RWPE1 (cell line): Measurements from ENCODE around the gene AP4S1.
"Not testable (repeated sequence)": the region's sequence is repeated elsewhere in the genome, so short reads cannot be mapped to it uniquely, and the experiment has no call there.

ENCODE experiments used
- CTCF ChIA-PET: fragments of 350-600 bp; sonication (Branson Sonifier 250); formaldehyde crosslinking; extraction: SDS; loops from one replicate; lab custom pipeline; 2021; lab: Yijun Ruan, JAX
- POLR2A ChIA-PET: fragments of 400-600 bp; formaldehyde crosslinking; extraction: SDS; loops from one replicate; lab custom pipeline; 2020; ENCODE audit warnings: antibody characterized with exemption; ENCODE audit not compliant: low non-redundant PET; lab: Yijun Ruan, JAX
- DNase-seq: peaks from one replicate; pipeline ENCODE4 v3.0.0; 2012; ENCODE audit warnings: low spot score
- H3K27ac ChIP-seq: fragments of 450-650 bp; 2 replicates; pipeline ENCODE4 v1.5.1; 2017
- CTCF ChIP-seq: fragments of 450-650 bp; conservative IDR thresholded peaks from 2 replicates; pipeline ENCODE4 v1.5.1; 2017; ENCODE audit warnings: low read depth, mild to moderate bottlenecking

The AP4S1 gene

GRCh38 chr14:31059152-31059924 is 33.9 kb downstream of the AP4S1 start:
- ChIA-PET POLR2A (interaction anchor here (1.2 kb wide), 1 partner anchor 33 kb away, joined by 7 read pairs; the partner anchor contains the start of gene STRN3), CTCF (interaction anchor here (0.5 to 0.7 kb wide), 2 partner anchors 39 to 79 kb away, joined by 3 read pairs; no protein-coding TSS in a partner anchor)
- TF ChIP-seq CTCF, result no peak
- H3K27ac ChIP-seq, result no peak overlapping the region
- peak; percentile 49 for DNase-seq

GRCh38 chr14:31060253-31060875 is 34.9 kb downstream of the AP4S1 start:
- ChIA-PET POLR2A (interaction anchor here (1.2 kb wide), 1 partner anchor 34 kb away, joined by 7 read pairs; the partner anchor contains the start of gene STRN3), CTCF (interaction anchor here (0.5 kb wide), 1 partner anchor 80 kb away, joined by 3 read pairs; no protein-coding TSS in a partner anchor)
- DNase-seq, result no peak

GRCh38 chr14:31062908-31063307 is 37.5 kb downstream of the AP4S1 start:
- DNase-seq, POLR2A ChIA-PET, H3K27ac ChIP-seq: not testable (repeated sequence)
- CTCF ChIA-PET, result interaction anchor here (0.6 kb wide), 1 partner anchor 55 kb away, joined by 4 read pairs; no protein-coding TSS in a partner anchor

More at GRCh38 chr14:31060253-31060875, 34.9 kb downstream of the AP4S1 start:
- no peak overlapping the region for H3K27ac ChIP-seq
- TF ChIP-seq CTCF, result no peak

- no peak for DNase-seq
- ChIA-PET CTCF (no interaction called here), POLR2A (no interaction called here)
- no peak for TF ChIP-seq CTCF
- H3K27ac ChIP-seq, result no peak overlapping the region
These were observed 42.8 kb downstream of the AP4S1 start for GRCh38 chr14:31068235-31068634.

GRCh38 chr14:31069343-31069742 is 43.9 kb downstream of the AP4S1 start:
- H3K27ac ChIP-seq, result no peak overlapping the region
- DNase-seq, result no peak
- no peak for TF ChIP-seq CTCF
- ChIA-PET POLR2A (no interaction called here), CTCF (no interaction called here)

- DNase-seq, result no peak
- ChIA-PET CTCF (interaction anchor here (0.6 kb wide), 1 partner anchor 60 kb away, joined by 4 read pairs; no protein-coding TSS in a partner anchor), POLR2A (no interaction called here)
- no peak overlapping the region for H3K27ac ChIP-seq
- no peak for TF ChIP-seq CTCF
These were observed 45.0 kb downstream of the AP4S1 start for GRCh38 chr14:31070431-31070830.
